IMR-90 (cell line): ENCODE results near the gene DUSP22. TPM values are rescaled to one million over a fixed set of nuclear protein-coding genes. Genes with fewer than 3 reads are reported as not detected.
"Not testable (repeated sequence)": the region's sequence is repeated elsewhere in the genome, so short reads cannot be mapped to it uniquely, and the experiment has no call there.

Source experiments
- ATAC-seq: fragments of 200-7000 bp; cut with Tn5 transposase; 2 replicates; pipeline ENCODE4 v1.9.1; 2020; ENCODE audit warnings: low read depth, mild to moderate bottlenecking, moderate library complexity
- BruUV-seq: library from RNA; stranded (reverse); fragments of 400-500 nt; replicated peaks from 2 replicates; lab custom pipeline; 2021; lab: Mats Ljungman, UMichigan
- CTCF ChIA-PET: fragments of 300-600 bp; formaldehyde crosslinking; extraction: SDS; loops from one replicate; lab custom pipeline; 2021; ENCODE audit warnings: antibody characterized with exemption; lab: Yijun Ruan, JAX
- POLR2A ChIA-PET: fragments of 300-600 bp; sonication (Branson Sonifier 250); formaldehyde crosslinking; loops from one replicate; lab custom pipeline; 2022; ENCODE audit warnings: antibody characterized with exemption; ENCODE audit not compliant: unreplicated experiment; lab: Charles Lee
- DNase-seq: peaks from one replicate; pipeline ENCODE4 v3.0.0; 2013
- H2AFZ ChIP-seq: replicated peaks from 2 replicates; pipeline ENCODE3; 2013; ENCODE audit warnings: low read length, mild to moderate bottlenecking; ENCODE audit not compliant: poor library complexity
- H2AK5ac ChIP-seq: 2 replicates; pipeline ENCODE4 v1.6.1; 2013; ENCODE audit warnings: low read depth, low read length, inconsistent platforms
- H2AK9ac ChIP-seq: replicated peaks from 2 replicates; pipeline ENCODE3; 2013; ENCODE audit warnings: mild to moderate bottlenecking, low read depth, low read length, moderate library complexity; ENCODE audit not compliant: poor library complexity
- H2BK120ac ChIP-seq: 2 replicates; pipeline ENCODE4 v1.6.1; 2013; ENCODE audit warnings: low read depth, low read length, inconsistent platforms
- H2BK15ac ChIP-seq: 3 replicates; pipeline ENCODE4 v1.6.1; 2013; ENCODE audit warnings: low read depth, low read length, inconsistent platforms
- H2BK20ac ChIP-seq: 2 replicates; pipeline ENCODE4 v1.6.1; 2013; ENCODE audit warnings: low read depth, mild to moderate bottlenecking, inconsistent platforms, low read length, moderate library complexity
- H2BK5ac ChIP-seq: 2 replicates; pipeline ENCODE4 v1.6.1; 2013; ENCODE audit warnings: mild to moderate bottlenecking, low read depth, low read length, inconsistent platforms; ENCODE audit not compliant: poor library complexity, severe bottlenecking
- H3K14ac ChIP-seq: replicated peaks from 2 replicates; pipeline ENCODE4 v1.6.1; 2013; ENCODE audit warnings: low read depth, low read length, inconsistent platforms
- H3K18ac ChIP-seq: 2 replicates; pipeline ENCODE4 v1.6.1; 2013; ENCODE audit warnings: low read depth, low read length, control low read depth
- H3K23ac ChIP-seq: 2 replicates; pipeline ENCODE4 v1.6.1; 2013; ENCODE audit warnings: low read depth, low read length, inconsistent platforms
- H3K27ac ChIP-seq: 2 replicates; pipeline ENCODE4 v1.5.1; 2013; ENCODE audit warnings: mild to moderate bottlenecking, control low read depth, low read length; ENCODE audit not compliant: insufficient read depth
- H3K27me3 ChIP-seq: 2 replicates; pipeline ENCODE4 v1.6.1; 2013; ENCODE audit warnings: low read length; ENCODE audit not compliant: control insufficient read depth, insufficient read depth
- H3K36me3 ChIP-seq: 2 replicates; pipeline ENCODE4 v1.6.1; 2013; ENCODE audit warnings: low read length, mixed read lengths; ENCODE audit not compliant: control insufficient read depth, insufficient read depth
- H3K4ac ChIP-seq: 2 replicates; pipeline ENCODE4 v1.6.1; 2013; ENCODE audit warnings: low read depth, low read length, inconsistent platforms
- H3K4me1 ChIP-seq: 2 replicates; pipeline ENCODE4 v1.6.1; 2013; ENCODE audit warnings: low read length, mixed read lengths; ENCODE audit not compliant: control insufficient read depth, insufficient read depth
- H3K4me2 ChIP-seq: 2 replicates; pipeline ENCODE4 v1.6.1; 2013; ENCODE audit warnings: low read depth, mild to moderate bottlenecking, control low read depth, low read length, moderate library complexity
- H3K4me3 ChIP-seq: 2 replicates; pipeline ENCODE4 v1.5.1; 2013; ENCODE audit warnings: low read depth, mild to moderate bottlenecking, control low read depth, low read length, moderate library complexity; ENCODE audit not compliant: insufficient read depth
- H3K56ac ChIP-seq: 2 replicates; pipeline ENCODE4 v1.6.1; 2013; ENCODE audit warnings: low read length, inconsistent platforms; ENCODE audit not compliant: insufficient read depth; ENCODE audit errors: extremely low read depth
- H3K79me1 ChIP-seq, 2 experiments: 2 replicates each; pipeline ENCODE4 v1.6.1; 2013; ENCODE audit warnings: low read length in 2 of 2, inconsistent platforms in 1 of 2, low read depth in 1 of 2
- H3K9ac ChIP-seq: 2 replicates; pipeline ENCODE4 v1.6.1; 2013; ENCODE audit warnings: low read depth, low read length, control low read depth
- H3K9me1 ChIP-seq: 2 replicates; pipeline ENCODE4 v1.6.1; 2013; ENCODE audit warnings: low read length, inconsistent platforms; ENCODE audit not compliant: insufficient read depth
- H3K9me3 ChIP-seq: 2 replicates; pipeline ENCODE4 v1.6.1; 2013; ENCODE audit warnings: low read length; ENCODE audit not compliant: control insufficient read depth, insufficient read depth
- H4K20me1 ChIP-seq: 2 replicates; pipeline ENCODE4 v1.6.1; 2013; ENCODE audit warnings: low read length, inconsistent platforms; ENCODE audit not compliant: insufficient read depth
- H4K5ac ChIP-seq: 2 replicates; pipeline ENCODE4 v1.6.1; 2013; ENCODE audit warnings: mild to moderate bottlenecking, low read depth, low read length, control low read depth
- H4K8ac ChIP-seq, 2 experiments: 2 replicates each; pipeline ENCODE4 v1.6.1; 2013; ENCODE audit warnings: low read depth in 2 of 2, low read length in 2 of 2, control low read depth in 1 of 2, inconsistent platforms in 1 of 2
- H4K91ac ChIP-seq: 2 replicates; pipeline ENCODE4 v1.6.1; 2013; ENCODE audit warnings: low read depth, low read length, inconsistent platforms; ENCODE audit not compliant: insufficient read depth
- MXI1 ChIP-seq: IDR thresholded peaks from 2 replicates; pipeline ENCODE4 v1.6.1; 2012; ENCODE audit warnings: low read depth, mild to moderate bottlenecking, low read length, moderate library complexity, borderline replicate concordance
- RCOR1 ChIP-seq: IDR thresholded peaks from 2 replicates; pipeline ENCODE4 v1.6.1; 2012; ENCODE audit warnings: mild to moderate bottlenecking, low read length, improper control_type of control experiment; ENCODE audit not compliant: insufficient replicate concordance
- WGBS, 2 experiments: methylation state at CpG; one replicate each; pipeline versions ENCODE4 v1.1.5 to v1.1.7; 2013; ENCODE audit warnings: missing lambda C conversion rate in 2 of 2; ENCODE audit not compliant: insufficient read length in 1 of 2; ENCODE audit errors: extremely low coverage in 2 of 2; 5-methylcytosine and 5-hydroxymethylcytosine counted together
- dilution Hi-C: fragments of 300-500 bp; cut with HindIII; formaldehyde crosslinking; loops from one replicate; pipeline ENCODE4 v1.14.3; 2018; ENCODE audit warnings: low sequenced_read_pairs; ENCODE audit not compliant: unreplicated experiment
- in situ Hi-C: fragments of 300-500 bp; cut with MboI; formaldehyde crosslinking; loops from 3 replicates; pipeline ENCODE4 v1.14.3; 2019; ENCODE audit warnings: low sequenced_read_pairs, inconsistent platforms, mixed read lengths
- intact Hi-C: fragments of 100-400 bp; cut with micrococcal nuclease; formaldehyde crosslinking; loops from 2 replicates; pipeline ENCODE4 v1.10.0; 2022
- polyA plus RNA-seq, 3 experiments: library from polyadenylated mRNA; depleted of rRNA; stranded (reverse); fragments of >200 nt; gene quantifications; 2 replicates each; pipeline ENCODE4 v1.2.3, GENCODE V29; 2012; ENCODE audit warnings: low replicate concordance in 1 of 3
- total RNA-seq: library from RNA; depleted of rRNA; stranded (reverse); fragments of >200 nt; gene quantifications from 2 replicates; pipeline ENCODE4 v1.2.3, GENCODE V29; 2012

Gene DUSP22
- total and polyA plus RNA-seq, 2 of the 4 experiments (the other 2 are of a cell fraction), result 7.1 to 8.2 TPM

GRCh38 chr6:247351-247750, 44.9 kb upstream of the DUSP22 start:
- DNase-seq (no peak), ATAC-seq (no peak)
- Histone ChIP-seq H3K18ac (no peak overlapping the region), H3K14ac (no peak overlapping the region), H2BK120ac (no peak overlapping the region), H3K36me3 (no peaks in the 10 kb centered on the region), H3K9ac (no peak overlapping the region), H3K23ac (no peak overlapping the region), H2BK5ac (no peak overlapping the region), H3K4me2 (no peak overlapping the region), H3K9me3 (no peaks in the 10 kb centered on the region), H3K27ac (no peak overlapping the region), H4K8ac (no peak overlapping the region), H4K91ac (no peak overlapping the region), H2AK5ac (no peak overlapping the region), H3K27me3 (no peaks in the 10 kb centered on the region), H3K4ac (no peak overlapping the region), H2BK15ac (no peak overlapping the region), H3K4me1 (no peaks in the 10 kb centered on the region), H3K4me3 (no peak overlapping the region), H2AK9ac (no peak overlapping the region), H2BK20ac (no peak overlapping the region), H4K20me1 (no peaks in the 10 kb centered on the region), H3K56ac (no peak overlapping the region), H4K5ac (no peak overlapping the region), H2AFZ (no peak overlapping the region), H3K79me1 (no peaks in the 10 kb centered on the region), H3K9me1 (no peaks in the 10 kb centered on the region)
- BruUV-seq, result no TSS peak
- in situ Hi-C loops, result no loop called here
- TF ChIP-seq RCOR1, result no peak
- TF ChIP-seq MXI1, result no peak
- CTCF ChIA-PET, result no interaction called here
- WGBS, 2 experiments, result no CpG with 5 or more reads among the region's 5 CpGs
- intact Hi-C loops, result no loop called here
- dilution Hi-C loops, result no loop called here
- POLR2A ChIA-PET, result no interaction called here

GRCh38 chr6:248046-248445, 44.2 kb upstream of the DUSP22 start:
- ATAC-seq, result not testable (repeated sequence)

More at GRCh38 chr6:248046-248445, 44.2 kb upstream of the DUSP22 start:
- H4K20me1 ChIP-seq, H3K27me3 ChIP-seq, H2BK120ac ChIP-seq, dilution Hi-C loops, H4K91ac ChIP-seq, H4K8ac ChIP-seq, H2BK20ac ChIP-seq, H3K36me3 ChIP-seq, H3K23ac ChIP-seq, BruUV-seq, in situ Hi-C loops, H3K56ac ChIP-seq, H4K5ac ChIP-seq, H3K4me1 ChIP-seq, DNase-seq, H3K9ac ChIP-seq, H2BK15ac ChIP-seq, H3K9me1 ChIP-seq, POLR2A ChIA-PET, H2AK5ac ChIP-seq, H3K27ac ChIP-seq, H3K9me3 ChIP-seq, H3K79me1 ChIP-seq, H2BK5ac ChIP-seq, H3K4me3 ChIP-seq, H3K4me2 ChIP-seq, H2AK9ac ChIP-seq, H2AFZ ChIP-seq, H3K4ac ChIP-seq, H3K14ac ChIP-seq, intact Hi-C loops, H3K18ac ChIP-seq: not testable (repeated sequence)
- no CpG with 5 or more reads among the region's 6 CpGs for WGBS, 2 experiments
- CTCF ChIA-PET, result interaction anchor here (0.6 kb wide), 1 partner anchor 145 kb away, joined by 3 read pairs; no protein-coding TSS in a partner anchor
